Dermis microvascular lymphatic vessel endothelial cell (primary cell): ENCODE results near the gene CADM2. TPM values are rescaled to one million over a fixed set of nuclear protein-coding genes. Genes with fewer than 3 reads are reported as not detected.

ENCODE experiments used
- DNase-seq, 2 donors: peaks; one replicate each; pipeline versions ENCODE4 v3.0.0 to v3.0.0-alpha.2; 2010; ENCODE audit warnings: low read depth in 2 of 2
- total RNA-seq: library from RNA; depleted of rRNA; stranded (reverse); fragments of >200 nt; gene quantifications from 2 replicates; pipeline ENCODE4 v1.2.1, GENCODE V29; 2014

The CADM2 gene
- total RNA-seq, 1 donor from 2014 or later, result not detected

GRCh38 chr3:85185495-85185894, 226.7 kb downstream of the CADM2 start:
- no peak for DNase-seq

- DNase-seq, result no peak
These were observed 230.9 kb downstream of the CADM2 start for GRCh38 chr3:85189731-85190130.

DNA sequence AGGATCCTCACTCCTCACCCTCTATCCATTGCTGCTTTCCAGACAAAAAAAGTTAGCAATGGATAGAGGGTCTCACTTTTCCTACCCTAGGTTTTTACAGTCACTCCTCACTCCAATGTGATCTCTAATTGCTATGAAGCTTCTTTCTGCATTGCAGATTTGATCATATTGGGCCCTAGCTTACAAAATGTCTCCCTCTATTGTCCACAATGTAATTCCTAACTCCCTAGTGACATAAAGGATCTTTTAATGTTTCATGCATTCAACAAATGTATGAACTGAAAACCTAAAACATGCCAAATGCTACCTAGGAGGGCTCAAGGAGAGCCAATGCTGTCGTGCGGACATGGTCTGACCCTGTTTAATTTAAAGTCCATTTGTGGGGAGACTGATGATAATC, 234.8 kb downstream of the CADM2 start:
- DNase-seq, result no peak

DNA sequence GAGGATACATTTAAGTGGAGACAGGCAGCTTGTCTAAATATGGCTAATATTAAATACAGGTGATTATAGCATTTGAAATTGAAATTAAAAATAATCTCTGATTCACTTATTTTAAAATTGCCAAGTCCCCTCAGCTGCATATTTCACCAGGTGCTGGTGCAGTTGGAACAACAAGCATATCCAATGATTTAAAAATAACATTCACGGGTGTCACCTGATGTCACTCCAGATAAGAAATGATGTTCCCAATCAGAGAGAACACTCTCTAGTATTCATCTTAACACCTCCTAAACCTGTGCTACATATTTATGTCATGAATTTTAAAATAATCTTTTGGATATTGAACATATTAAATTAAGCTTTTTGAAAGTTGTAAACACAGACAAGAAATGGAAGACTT, 249.9 kb downstream of the CADM2 start:
- no peak for DNase-seq

- no peak for DNase-seq
These were observed 251.8 kb downstream of the CADM2 start for GRCh38 chr3:85210540-85210939.

GRCh38 chr3:85228966-85229365, 270.2 kb downstream of the CADM2 start:
- DNase-seq, result no peak

GRCh38 chr3:85244091-85244490, 285.3 kb downstream of the CADM2 start:
- no peak for DNase-seq

GRCh38 chr3:85244519-85244918, 285.7 kb downstream of the CADM2 start:
- no peak for DNase-seq

DNA sequence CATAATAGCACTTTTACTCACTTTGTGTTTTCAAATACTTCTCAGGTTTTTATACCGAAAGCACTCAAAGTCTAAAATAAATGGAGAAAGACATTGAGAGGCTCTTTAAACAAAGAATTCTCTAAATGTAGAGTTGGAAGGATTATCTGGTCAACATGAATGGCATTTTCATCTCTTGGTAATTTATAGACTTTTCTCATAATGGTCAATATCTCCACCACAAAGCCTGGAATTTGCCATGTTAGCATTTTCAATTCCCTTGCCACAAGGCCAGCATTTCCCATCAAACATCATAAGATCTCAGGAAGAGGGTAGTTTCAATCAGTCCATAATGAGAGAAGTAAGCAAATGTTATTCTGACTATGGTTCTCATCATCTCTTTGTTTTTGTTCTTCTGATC, 293.0 kb downstream of the CADM2 start:
- no peak for DNase-seq

DNA sequence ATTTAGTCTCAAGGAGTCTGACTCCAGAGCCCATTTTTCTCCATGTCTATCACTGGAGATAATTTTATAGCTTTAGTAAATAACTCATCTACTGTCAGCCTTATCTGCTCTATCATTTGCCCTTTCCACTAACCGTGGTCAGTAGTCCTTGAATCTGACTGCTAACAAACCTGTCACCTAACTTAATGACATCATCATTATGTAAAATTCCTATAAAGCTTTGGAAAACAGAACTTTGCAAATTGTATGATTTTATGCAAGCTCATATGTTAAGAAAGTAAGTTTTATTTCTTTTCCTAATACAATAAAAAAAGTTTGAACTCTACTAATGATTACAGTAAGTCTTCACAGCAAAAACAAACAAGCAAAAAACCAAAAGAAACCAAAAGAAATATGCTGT, 293.9 kb downstream of the CADM2 start:
- DNase-seq, result no peak

- no peak for DNase-seq
These were observed 295.9 kb downstream of the CADM2 start for GRCh38 chr3:85254738-85255137.

DNA sequence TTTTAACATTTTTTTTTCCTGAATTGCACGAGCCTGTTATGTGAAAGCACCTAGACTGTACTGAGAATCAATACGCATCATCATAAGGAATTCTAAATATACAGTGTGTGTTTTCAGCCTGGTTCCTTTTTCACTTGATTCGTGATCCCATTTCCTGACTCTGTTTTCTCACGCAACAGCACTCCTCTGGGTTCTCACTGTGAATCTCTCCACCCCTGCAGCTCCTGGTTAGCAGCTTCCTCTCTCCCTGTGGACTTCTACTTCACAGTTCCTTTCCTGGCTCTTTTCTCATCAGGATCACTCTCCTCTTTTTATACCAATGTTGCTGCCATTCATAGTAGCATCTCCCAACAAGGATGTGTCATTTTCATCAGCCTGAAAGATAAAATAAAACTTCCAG, 297.2 kb downstream of the CADM2 start:
- no peak for DNase-seq

DNA sequence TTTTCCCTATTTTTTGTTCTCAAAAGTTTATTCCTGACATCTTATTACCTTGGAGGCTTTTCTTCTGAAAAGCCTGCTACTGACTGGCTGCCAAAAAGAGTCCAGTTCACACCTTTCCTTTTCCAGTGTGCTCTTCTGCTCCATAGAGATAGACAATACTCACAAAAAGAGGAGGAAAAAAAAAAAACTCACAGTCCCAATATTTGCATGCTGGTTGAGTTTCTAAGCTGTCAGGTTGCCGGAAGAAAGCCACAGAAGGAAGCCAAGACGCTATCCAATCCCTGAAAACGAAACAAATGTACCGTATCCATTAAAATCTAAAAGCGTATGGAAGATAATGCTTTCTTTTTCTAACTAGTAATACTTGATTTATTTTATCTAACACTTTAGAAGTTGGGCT, 299.5 kb downstream of the CADM2 start:
- no peak for DNase-seq

GRCh38 chr3:85258819-85259218, 300.0 kb downstream of the CADM2 start:
- DNase-seq, result no peak

GRCh38 chr3:85259748-85260147, 301.0 kb downstream of the CADM2 start:
- DNase-seq, result no peak

- no peak for DNase-seq
These were observed 305.6 kb downstream of the CADM2 start for GRCh38 chr3:85264381-85264780.

GRCh38 chr3:85270488-85270887, 311.7 kb downstream of the CADM2 start:
- no peak for DNase-seq

DNA sequence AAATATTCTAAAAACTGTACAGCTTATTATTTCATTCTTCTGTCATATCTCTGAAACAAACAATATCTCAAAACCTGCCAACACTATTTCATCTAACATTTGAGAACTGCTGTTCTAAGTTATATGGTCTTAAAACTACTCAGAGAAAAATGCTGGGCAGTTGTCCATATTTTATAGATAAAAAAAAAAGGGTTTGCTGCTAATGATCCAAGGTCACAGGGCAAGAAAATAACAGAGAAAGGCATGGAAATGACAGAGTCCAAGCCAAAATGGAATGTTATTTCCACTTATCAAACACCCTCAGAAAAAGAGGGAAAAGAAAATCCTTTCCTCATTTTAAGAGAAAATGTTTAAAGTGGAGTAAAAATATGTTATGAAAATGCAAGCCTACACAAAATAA, 313.1 kb downstream of the CADM2 start:
- no peak for DNase-seq

DNA sequence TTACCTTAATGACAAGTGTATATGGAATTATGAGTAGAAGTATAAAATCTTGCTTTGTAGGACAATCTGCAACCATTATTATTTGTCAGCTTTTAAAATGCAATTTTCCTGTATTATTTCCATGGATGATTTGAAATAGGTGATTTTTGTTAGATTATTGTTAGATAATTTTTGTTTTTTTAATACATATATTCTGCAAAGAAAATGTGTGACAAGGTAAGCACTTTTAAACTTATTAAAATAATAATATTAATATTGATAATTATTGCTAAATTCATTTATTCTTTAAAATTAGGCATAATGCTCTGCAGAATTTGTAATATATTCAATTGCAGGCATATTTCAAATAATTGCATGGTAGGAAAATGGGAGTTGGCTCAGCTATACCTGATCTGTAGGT, 329.5 kb downstream of the CADM2 start:
- DNase-seq, result no peak

DNA sequence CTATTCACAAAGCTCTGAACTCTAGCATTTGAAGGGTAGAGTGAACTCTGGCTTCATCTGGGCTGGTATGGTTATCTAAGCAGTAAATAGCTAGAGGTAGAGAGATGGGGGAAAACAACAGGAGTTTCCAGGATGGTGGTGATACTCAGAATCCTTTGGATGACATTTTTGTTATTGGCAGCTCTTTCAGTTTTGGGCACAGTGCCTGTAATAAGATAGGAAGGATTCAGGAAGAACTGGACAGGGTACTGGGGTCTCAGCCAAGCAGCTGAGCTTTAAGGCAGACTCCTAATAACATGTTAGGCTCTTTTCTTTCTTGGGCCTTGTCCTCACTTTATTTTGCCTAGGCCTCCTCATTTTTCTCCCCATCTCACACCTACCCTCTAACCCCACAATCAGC, 338.5 kb downstream of the CADM2 start:
- no peak for DNase-seq

- DNase-seq, result no peak
These were observed 339.2 kb downstream of the CADM2 start for GRCh38 chr3:85298032-85298431.

- no peak for DNase-seq
These were observed 344.4 kb downstream of the CADM2 start for GRCh38 chr3:85303156-85303555.

- DNase-seq, result no peak
These were observed 345.7 kb downstream of the CADM2 start for GRCh38 chr3:85304360-85304964.

GRCh38 chr3:85312331-85312730, 353.5 kb downstream of the CADM2 start:
- no peak for DNase-seq
